Stimulated activated naive CD8-positive, alpha-beta T cell treated with anti-CD3 and anti-CD28 coated beads, Interleukin-15, amount 100 ng/mL, for 72 hours (primary cell): ENCODE data around the gene SPHK2.
"Not testable (repeated sequence)": the region's sequence is repeated elsewhere in the genome, so short reads cannot be mapped to it uniquely, and the experiment has no call there.

ENCODE experiments used
- ATAC-seq: fragments of 150-1000 bp; cut with Tn5 transposase; 2 replicates; pipeline ENCODE4 v1.10.0; 2021; ENCODE audit warnings: mild to moderate bottlenecking, moderate library complexity
- DNase-seq, 2 donors: peaks; one replicate each; pipeline ENCODE4 v3.0.0; 2021 to 2022
- H3K27ac Mint-ChIP-seq, 2 donors: one replicate each; pipeline ENCODE4 v1.8.0; 2022; ENCODE audit warnings: mild to moderate bottlenecking in 2 of 2, mixed read lengths in 2 of 2, moderate library complexity in 2 of 2
- H3K27me3 Mint-ChIP-seq: one replicate; pipeline ENCODE4 v1.8.0; 2022; ENCODE audit warnings: mixed read lengths
- H3K4me1 Mint-ChIP-seq: one replicate; pipeline ENCODE4 v1.8.0; 2022; ENCODE audit warnings: mild to moderate bottlenecking, mixed read lengths
- H3K4me3 Mint-ChIP-seq, 2 donors: one replicate each; pipeline ENCODE4 v1.8.0; 2022; ENCODE audit warnings: mild to moderate bottlenecking in 2 of 2, mixed read lengths in 2 of 2, moderate library complexity in 1 of 2
- H3K9me3 Mint-ChIP-seq, 2 donors: one replicate each; pipeline ENCODE4 v1.8.0; 2022; ENCODE audit warnings: mixed read lengths in 2 of 2

SPHK2 gene

DNA sequence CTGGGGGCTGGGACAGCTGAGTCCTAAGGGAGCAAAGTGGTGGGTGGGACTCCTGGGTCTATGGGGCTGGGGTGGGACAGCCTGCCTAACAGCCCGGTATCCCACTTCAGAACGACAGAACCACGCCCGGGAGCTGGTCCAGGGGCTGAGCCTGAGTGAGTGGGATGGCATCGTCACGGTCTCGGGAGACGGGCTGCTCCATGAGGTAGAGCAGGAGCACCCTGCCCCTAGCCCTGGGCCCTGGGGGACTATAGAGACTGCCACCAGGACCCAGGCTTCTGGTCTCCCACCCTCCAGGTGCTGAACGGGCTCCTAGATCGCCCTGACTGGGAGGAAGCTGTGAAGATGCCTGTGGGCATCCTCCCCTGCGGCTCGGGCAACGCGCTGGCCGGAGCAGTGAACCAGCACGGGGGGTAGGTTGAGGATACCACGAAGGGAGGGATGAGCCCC is 8.6 kb downstream of the SPHK2 start:
- no peak overlapping the region for H3K4me3 Mint-ChIP-seq
- H3K27me3 Mint-ChIP-seq = no peaks in the 10 kb centered on the region
- peaks cover 81% of the 10 kb centered on the region for H3K4me1 Mint-ChIP-seq
- DNase-seq (no peak), ATAC-seq (no peak)
- no peak overlapping the region for H3K27ac Mint-ChIP-seq
- no peaks in the 10 kb centered on the region for H3K9me3 Mint-ChIP-seq

DNA sequence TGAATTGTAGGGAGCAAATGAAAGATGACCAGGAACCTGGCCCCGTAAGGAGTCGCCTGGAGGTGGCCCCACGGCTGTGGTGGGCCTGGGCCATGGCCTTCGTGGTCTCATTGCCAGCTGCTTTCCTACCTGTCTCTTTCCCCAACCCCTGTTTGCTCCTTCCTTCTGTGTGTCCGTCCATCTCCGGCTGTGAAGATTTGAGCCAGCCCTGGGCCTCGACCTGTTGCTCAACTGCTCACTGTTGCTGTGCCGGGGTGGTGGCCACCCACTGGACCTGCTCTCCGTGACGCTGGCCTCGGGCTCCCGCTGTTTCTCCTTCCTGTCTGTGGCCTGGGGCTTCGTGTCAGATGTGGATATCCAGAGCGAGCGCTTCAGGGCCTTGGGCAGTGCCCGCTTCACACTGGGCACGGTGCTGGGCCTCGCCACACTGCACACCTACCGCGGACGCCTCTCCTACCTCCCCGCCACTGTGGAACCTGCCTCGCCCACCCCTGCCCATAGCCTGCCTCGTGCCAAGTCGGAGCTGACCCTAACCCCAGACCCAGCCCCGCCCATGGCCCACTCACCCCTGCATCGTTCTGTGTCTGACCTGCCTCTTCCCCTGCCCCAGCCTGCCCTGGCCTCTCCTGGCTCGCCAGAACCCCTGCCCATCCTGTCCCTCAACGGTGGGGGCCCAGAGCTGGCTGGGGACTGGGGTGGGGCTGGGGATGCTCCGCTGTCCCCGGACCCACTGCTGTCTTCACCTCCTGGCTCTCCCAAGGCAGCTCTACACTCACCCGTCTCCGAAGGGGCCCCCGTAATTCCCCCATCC is 9.4 kb downstream of the SPHK2 start:
- no peak overlapping the region for H3K4me3 Mint-ChIP-seq
- H3K27me3 Mint-ChIP-seq = no peaks in the 10 kb centered on the region
- ATAC-seq (no peak), DNase-seq (no peak)
- H3K9me3 Mint-ChIP-seq = no peaks in the 10 kb centered on the region
- H3K27ac Mint-ChIP-seq = peak overlapping the region in 1 of 2 donors; percentile 75
- peaks cover 82% of the 10 kb centered on the region for H3K4me1 Mint-ChIP-seq

DNA sequence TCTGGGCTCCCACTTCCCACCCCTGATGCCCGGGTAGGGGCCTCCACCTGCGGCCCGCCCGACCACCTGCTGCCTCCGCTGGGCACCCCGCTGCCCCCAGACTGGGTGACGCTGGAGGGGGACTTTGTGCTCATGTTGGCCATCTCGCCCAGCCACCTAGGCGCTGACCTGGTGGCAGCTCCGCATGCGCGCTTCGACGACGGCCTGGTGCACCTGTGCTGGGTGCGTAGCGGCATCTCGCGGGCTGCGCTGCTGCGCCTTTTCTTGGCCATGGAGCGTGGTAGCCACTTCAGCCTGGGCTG is 9.9 kb downstream of the SPHK2 start:
- H3K27ac Mint-ChIP-seq = no peak overlapping the region
- peaks cover 82% of the 10 kb centered on the region for H3K4me1 Mint-ChIP-seq
- H3K27me3 Mint-ChIP-seq = no peaks in the 10 kb centered on the region
- no peaks in the 10 kb centered on the region for H3K9me3 Mint-ChIP-seq
- H3K4me3 Mint-ChIP-seq = no peak overlapping the region
- DNase-seq = no peak
- no peak for ATAC-seq

DNA sequence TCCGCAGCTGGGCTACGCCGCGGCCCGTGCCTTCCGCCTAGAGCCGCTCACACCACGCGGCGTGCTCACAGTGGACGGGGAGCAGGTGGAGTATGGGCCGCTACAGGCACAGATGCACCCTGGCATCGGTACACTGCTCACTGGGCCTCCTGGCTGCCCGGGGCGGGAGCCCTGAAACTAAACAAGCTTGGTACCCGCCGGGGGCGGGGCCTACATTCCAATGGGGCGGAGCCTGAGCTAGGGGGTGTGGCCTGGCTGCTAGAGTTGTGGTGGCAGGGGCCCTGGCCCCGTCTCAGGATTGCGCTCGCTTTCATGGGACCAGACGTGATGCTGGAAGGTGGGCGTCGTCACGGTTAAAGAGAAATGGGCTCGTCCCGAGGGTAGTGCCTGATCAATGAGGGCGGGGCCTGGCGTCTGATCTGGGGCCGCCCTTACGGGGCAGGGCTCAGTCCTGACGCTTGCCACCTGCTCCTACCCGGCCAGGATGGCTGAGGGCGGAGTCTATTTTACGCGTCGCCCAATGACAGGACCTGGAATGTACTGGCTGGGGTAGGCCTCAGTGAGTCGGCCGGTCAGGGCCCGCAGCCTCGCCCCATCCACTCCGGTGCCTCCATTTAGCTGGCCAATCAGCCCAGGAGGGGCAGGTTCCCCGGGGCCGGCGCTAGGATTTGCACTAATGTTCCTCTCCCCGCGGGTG is 10.4 kb downstream of the SPHK2 start:
- H3K4me1 Mint-ChIP-seq = peaks cover 82% of the 10 kb centered on the region
- DNase-seq = peak in 1 of 2 donors; percentile 29
- no peak overlapping the region for H3K27ac Mint-ChIP-seq
- no peaks in the 10 kb centered on the region for H3K27me3 Mint-ChIP-seq
- no peaks in the 10 kb centered on the region for H3K9me3 Mint-ChIP-seq
- ATAC-seq = no peak
- no peak overlapping the region for H3K4me3 Mint-ChIP-seq

DNA sequence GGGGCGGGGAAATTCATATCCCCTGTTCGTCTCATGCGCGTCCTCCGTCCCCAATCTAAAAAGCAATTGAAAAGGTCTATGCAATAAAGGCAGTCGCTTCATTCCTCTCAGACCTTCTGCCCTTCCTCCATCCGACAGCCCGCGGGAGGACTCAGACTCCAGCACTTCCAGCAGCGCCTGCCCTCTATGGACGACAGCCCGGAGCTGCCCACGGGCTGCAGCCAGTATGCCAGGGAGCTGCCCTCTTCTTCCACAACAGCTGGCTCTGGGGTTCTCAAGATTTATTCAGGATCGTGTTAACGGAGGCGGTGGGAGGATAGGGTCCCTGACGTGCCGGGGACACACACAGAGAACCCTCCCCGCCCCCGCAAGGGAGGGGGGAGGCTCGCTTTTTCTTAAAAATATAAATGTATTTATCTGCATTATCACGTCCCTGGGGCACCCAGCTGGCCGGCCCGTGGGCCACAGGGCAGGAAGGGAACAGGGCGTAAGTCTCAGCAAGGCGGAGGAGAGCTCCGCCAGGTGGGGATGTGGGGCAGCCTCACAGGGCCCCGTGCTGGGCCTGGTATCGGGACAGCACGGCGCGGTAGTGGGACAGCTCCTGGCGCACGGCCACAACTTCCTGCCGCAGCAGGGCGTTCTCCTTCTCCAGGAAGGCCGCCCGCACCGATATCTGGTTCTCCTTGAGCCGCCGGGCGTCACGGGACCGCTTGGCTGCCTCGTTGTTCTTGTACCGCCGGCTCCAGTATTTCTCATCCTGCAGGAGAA is 11.2 kb downstream of the SPHK2 start:
- H3K27ac Mint-ChIP-seq = no peak overlapping the region
- H3K4me1 Mint-ChIP-seq = peaks cover 82% of the 10 kb centered on the region
- no peaks in the 10 kb centered on the region for H3K27me3 Mint-ChIP-seq
- DNase-seq = no peak
- ATAC-seq = no peak
- no peak overlapping the region for H3K4me3 Mint-ChIP-seq
- H3K9me3 Mint-ChIP-seq = no peaks in the 10 kb centered on the region

DNA sequence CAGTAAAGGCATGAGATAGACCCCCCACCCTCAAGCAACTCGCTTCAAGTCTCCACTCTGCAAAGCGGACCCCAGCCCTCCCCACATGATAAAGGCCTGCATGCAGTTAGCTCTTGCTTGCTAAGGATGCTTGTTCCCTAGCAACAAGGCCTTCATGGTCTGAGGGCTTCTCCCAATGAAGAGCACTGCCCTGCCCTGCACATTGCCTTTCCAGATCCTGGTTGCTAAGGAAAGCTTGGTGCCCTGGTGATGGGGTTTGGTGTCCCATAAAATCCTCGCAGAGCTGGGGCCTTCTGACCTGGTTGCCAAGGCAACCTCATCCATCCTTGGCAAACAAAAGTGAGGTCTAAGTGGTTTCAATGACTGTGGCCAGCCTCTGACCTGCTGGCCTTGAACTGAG is 11.9 kb downstream of the SPHK2 start:
- Mint-ChIP-seq H3K4me3 (no peak overlapping the region), H3K4me1 (peaks cover 79% of the 10 kb centered on the region), H3K27me3 (no peaks in the 10 kb centered on the region), H3K9me3 (no peaks in the 10 kb centered on the region), H3K27ac (no peak overlapping the region)
- DNase-seq = no peak
- ATAC-seq = no peak

DNA sequence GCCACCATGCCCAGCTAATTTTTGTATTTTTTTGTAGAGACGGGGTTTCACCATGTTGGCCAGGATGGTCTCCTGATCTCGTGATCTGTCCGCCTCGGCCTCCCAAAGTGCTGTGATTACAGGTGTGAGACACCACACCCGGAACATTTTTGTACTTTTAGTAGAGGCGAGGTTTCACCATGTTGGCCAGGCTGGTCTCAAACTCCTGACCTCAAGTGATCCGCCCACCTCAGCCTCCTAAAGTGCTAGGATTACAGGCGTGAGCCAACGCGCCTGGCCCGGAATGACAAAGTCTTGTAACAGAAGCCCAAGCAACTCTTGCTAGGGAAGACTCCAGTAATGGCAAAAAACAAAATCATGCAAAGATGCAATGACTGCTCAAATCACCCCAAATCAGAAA is 13.0 kb downstream of the SPHK2 start:
- ATAC-seq, H3K4me3 Mint-ChIP-seq: not testable (repeated sequence)

DNA sequence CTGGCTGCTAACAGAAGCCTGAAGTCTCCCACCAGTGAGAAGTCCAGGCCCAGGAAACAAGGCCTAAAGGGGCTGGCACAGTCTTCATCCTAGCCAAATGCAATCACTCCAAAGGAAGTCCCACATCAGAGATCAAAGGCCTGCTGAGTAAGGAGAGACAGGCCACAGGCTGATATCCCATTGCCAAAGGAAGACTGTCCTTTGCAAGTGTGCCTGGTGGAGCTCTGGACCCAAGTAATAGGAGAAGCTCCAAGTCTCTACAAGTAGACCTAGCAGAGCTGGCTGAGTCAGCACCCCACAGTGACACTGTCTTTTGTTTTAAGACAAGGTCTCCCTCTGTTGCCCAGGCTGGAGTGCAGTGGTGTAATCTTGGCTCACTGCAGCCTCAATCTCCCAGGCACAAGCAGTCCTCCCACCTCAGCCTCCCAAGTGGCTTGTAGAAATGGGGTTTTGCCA is 13.4 kb downstream of the SPHK2 start:
- Mint-ChIP-seq H3K9me3 (no peaks in the 10 kb centered on the region), H3K4me3 (no peak overlapping the region), H3K27me3 (no peaks in the 10 kb centered on the region), H3K4me1 (peaks cover 72% of the 10 kb centered on the region), H3K27ac (no peak overlapping the region)
- ATAC-seq = no peak
- DNase-seq = no peak

More for the DNA sequence above, 13.0 kb downstream of the SPHK2 start:
- not testable (repeated sequence) for DNase-seq, H3K27me3 Mint-ChIP-seq, H3K27ac Mint-ChIP-seq, H3K9me3 Mint-ChIP-seq
- H3K4me1 Mint-ChIP-seq = peaks cover 73% of the 10 kb centered on the region

DNA sequence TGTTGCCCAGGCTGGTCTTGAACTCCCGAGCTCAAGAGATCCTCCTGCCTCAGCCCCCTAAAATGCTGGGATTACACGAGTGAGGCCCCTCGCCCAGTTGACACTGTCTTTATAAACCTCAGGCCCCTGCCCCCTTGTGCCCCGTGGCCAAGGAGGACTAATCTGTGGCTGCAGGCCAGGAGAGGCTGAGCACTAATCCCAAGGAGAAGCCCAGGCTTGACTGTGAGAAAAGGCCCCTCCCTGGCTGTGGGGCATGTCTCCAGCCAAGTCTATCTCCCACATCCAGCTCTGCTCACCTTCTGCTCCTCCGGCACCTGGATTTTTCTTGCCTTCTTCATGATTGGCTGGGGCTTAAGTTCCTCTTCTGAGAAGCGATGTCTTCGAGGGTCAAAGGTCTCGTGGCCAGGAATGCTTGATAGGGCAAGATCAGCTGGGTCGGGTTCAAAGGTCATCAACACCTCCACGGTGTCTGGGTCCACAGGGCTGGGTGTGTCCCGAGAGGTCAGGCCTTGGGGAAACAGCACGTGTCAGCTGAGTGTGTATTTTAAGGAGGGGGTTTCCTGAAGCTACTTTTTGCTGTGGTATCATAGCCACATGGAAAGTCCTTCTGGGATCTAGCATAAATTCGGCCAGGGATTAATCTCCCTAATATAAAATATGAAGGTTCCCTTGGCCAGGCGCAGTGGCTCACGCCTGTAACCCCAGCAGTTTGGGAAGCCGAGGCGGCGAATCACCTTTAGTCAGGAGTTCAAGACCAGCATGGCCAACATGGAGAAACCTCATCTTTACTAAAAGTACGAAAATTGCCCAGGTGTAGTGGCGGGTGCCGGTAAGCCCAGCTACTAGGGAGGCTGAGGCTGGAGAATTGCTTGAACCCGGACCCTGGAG is 14.1 kb downstream of the SPHK2 start:
- peaks cover 75% of the 10 kb centered on the region for H3K4me1 Mint-ChIP-seq

DNA sequence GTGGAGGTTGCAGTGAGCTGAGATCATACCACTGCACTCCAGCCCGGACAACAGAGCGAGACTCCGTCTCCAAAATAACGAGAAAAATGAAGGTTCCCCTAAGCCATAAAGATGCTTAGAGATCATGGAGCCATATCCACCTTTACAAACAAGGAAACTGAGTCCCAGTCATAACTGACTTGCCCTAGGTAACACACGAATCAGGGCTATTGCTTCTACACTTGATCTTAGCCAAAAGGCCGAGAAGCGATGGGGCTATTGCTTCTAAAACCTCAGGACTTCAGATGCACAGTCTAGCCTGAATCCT is 14.7 kb downstream of the SPHK2 start:
- no peak for DNase-seq
- Mint-ChIP-seq H3K4me1 (peaks cover 75% of the 10 kb centered on the region), H3K4me3 (peak overlapping the region; percentile 84 to 95), H3K27me3 (no peaks in the 10 kb centered on the region), H3K27ac (peak overlapping the region; percentile 42 to 90), H3K9me3 (peaks cover 7 to 8% of the 10 kb centered on the region in 2 donors)
- ATAC-seq = no peak

More for the DNA sequence above, 14.1 kb downstream of the SPHK2 start:
- peak overlapping the region; percentile 84 to 95 for H3K4me3 Mint-ChIP-seq
- peak overlapping the region in 1 of 2 donors; percentile 42 for H3K27ac Mint-ChIP-seq
- ATAC-seq (no peak), DNase-seq (no peak)
- peaks cover under 1 to 2% of the 10 kb centered on the region in 2 donors for H3K9me3 Mint-ChIP-seq
- H3K27me3 Mint-ChIP-seq = no peaks in the 10 kb centered on the region

DNA sequence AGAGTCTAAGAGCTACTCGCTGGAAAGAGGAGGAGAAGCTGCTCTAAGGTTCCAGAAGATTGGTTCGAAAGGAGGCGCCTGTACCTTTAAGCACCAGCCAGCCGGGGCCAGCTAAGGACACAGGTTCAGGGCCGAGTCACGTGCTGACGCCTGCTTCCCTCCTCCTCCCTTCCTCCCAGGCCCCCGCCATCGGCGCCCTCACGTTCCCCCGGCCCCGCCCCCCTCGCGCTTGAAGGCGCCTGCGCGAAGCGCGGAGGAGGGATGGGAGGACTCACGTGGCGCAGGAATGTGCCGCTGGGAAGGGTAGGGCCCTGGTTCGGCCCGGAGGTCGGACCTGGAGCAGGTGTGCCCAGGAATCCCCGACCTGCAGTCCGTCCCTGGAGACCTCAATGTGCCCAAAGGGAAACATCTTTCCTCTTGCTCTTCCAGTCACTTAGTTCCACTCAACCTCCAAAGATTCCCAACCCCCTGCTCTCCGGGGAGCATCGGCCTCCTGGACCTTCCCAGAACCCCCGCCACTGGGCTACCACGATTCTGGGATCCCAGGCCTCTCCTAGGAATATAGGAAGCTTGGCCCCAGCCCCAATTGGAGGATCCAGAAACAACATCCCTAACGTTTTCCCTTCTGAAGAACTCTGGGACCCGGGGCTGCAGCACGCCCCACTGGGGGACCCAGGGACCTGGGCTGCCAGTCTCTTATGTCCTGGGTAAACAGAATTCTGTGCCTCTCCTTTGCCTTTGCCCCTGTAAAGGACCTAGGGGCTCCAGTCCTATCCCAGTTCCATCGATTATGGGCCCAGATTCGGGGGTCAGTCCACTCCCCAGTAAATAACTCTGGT is 15.3 kb downstream of the SPHK2 start:
- peak; percentile 43 for ATAC-seq

DNA sequence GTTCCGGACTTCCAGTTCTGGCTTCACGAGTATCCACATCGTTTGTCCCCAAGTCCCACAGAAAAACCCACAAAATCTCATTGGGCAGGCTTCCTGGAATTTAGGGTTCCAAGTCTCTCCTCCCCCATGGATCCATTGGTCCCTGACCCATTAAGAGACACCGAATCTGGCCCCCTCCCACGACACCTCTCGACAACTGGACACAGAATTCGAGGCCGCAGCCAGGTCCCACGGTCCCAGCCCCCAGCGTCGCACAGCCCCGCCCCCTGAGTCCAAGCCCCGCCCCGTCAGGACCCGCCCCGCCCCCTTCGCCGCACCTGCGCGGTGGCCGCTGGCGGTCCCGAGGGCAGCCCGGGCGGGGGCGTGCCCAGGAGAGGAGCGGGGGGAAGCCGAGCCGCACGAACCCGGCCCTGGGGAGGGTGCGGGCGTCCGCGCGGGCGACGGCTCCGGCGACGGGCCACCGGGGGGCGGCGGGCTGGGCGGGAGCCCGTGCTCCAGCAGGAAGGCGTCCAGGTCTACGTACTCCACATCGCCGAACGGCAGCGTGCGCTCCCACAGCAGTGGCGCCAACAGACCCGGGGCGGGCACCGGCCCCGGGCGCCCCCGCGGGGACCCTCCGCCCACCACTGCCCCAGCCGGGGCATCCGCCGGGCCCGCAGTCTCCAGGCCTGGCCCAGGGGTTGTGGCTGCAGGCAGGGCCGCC is 16.1 kb downstream of the SPHK2 start:
- Mint-ChIP-seq H3K27ac (peak overlapping the region in 1 of 2 donors; percentile 81), H3K4me1 (peaks cover 74% of the 10 kb centered on the region), H3K9me3 (peaks cover 7 to 8% of the 10 kb centered on the region in 2 donors), H3K4me3 (peak overlapping the region; percentile 96 to 98), H3K27me3 (no peaks in the 10 kb centered on the region)
- DNase-seq (peak; percentile 75 to 81), ATAC-seq (peak; percentile 16)

More for the DNA sequence above, 15.3 kb downstream of the SPHK2 start:
- H3K4me1 Mint-ChIP-seq = peaks cover 75% of the 10 kb centered on the region
- peaks cover 7 to 8% of the 10 kb centered on the region in 2 donors for H3K9me3 Mint-ChIP-seq
- peak overlapping the region; percentile 90 to 95 for H3K27ac Mint-ChIP-seq
- peak overlapping the region; percentile 84 to 95 for H3K4me3 Mint-ChIP-seq
- H3K27me3 Mint-ChIP-seq = no peaks in the 10 kb centered on the region
- peak; percentile 86 to 92 for DNase-seq

DNA sequence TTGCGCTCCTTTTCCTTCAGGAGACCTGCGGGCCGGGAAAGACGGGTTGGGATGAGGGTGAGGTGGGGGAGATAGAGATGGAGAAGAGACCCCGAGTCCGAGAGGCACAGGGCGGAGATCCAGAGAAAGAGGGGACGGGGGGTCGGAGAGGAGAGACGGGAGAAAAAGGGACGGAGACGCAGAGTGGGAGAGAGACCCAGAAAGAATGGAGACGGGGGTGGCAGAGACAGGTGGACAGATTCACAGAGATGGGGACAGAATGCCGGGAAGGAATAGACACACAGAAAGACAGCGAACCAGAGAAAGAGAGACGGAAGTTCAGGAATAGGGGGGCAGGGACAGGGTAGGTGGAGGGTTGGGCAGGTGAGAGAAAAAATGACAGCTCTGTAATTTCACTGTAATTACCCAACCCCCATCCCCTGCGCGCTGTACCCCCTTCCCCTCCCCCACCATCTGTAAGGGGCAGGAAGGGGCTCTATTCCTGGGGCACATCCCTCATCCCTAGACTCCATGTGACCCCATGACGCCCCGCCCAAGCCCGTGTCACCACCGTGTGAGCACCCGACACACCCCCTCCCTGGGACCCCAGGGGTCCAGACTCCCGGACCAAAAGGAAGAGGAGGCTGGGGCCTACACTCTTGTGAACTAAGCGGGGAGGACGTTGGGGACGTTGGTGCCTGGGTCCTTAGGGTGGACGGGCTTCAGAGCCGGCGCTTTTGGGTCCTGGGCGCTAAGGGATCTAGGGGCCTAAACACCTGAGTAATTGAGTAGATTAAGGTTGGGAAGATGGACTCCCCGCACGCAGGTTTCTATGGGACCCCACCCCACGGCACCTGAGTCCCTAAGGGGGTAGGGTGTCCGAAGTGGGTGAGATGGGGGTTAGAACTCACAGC is 16.9 kb downstream of the SPHK2 start:
- Mint-ChIP-seq H3K9me3 (peaks cover 7 to 8% of the 10 kb centered on the region in 2 donors), H3K4me1 (peaks cover 69% of the 10 kb centered on the region), H3K27me3 (no peaks in the 10 kb centered on the region), H3K4me3 (peak overlapping the region; percentile 96 to 98), H3K27ac (peak overlapping the region; percentile 59 to 89)
- DNase-seq (peak in 1 of 2 donors; percentile 44), ATAC-seq (no peak)
